Peyer's patch (tissue), 4 donors: ENCODE results near the gene MOB3B. TPM values are rescaled to one million over a fixed set of nuclear protein-coding genes. Genes with fewer than 3 reads are reported as not detected.

Experiments
- DNase-seq, 3 donors: peaks; one replicate each; pipeline ENCODE4 v3.0.0-alpha.2; 2017 to 2019
- H3K27ac ChIP-seq, 4 donors: fragments of 200-600 bp; sonication (generic); one replicate each; pipeline ENCODE4 v1.5.1; 2016 to 2019
- H3K27me3 ChIP-seq, 2 donors: fragments of 200-600 bp; sonication (generic); one replicate each; pipeline ENCODE4 v1.5.1; 2019
- H3K36me3 ChIP-seq, 3 donors: fragments of 200-600 bp; sonication (generic); one replicate each; pipeline ENCODE4 v1.5.1; 2016 to 2019
- H3K4me1 ChIP-seq, 4 donors: fragments of 200-600 bp; sonication (generic); one replicate each; pipeline ENCODE4 v1.5.1; 2016 to 2019
- H3K4me3 ChIP-seq, 4 donors: fragments of 200-600 bp; sonication (generic); 1 replicate in 3 of 4; 2 replicates in 1 of 4; pipeline ENCODE4 v1.5.1; 2016 to 2019; ENCODE audit warnings: mild to moderate bottlenecking in 1 of 4
- H3K9me3 ChIP-seq, 4 donors: fragments of 200-600 bp; sonication (generic); one replicate each; pipeline ENCODE4 v1.5.1; 2016 to 2019; ENCODE audit warnings: mild to moderate bottlenecking in 1 of 4
- POLR2A ChIP-seq, 2 donors: fragments of 450-650 bp; IDR thresholded peaks; one replicate each; pipeline ENCODE4 v1.5.1; 2017; ENCODE audit warnings: antibody characterized with exemption in 2 of 2, mild to moderate bottlenecking in 2 of 2, moderate library complexity in 2 of 2
- total RNA-seq, 4 donors: library from RNA; depleted of rRNA; stranded (reverse); fragments of >200 nt; gene quantifications; one replicate each; pipeline ENCODE4 v1.1.0, GENCODE V29; 2016
- TF ChIP-seq, protein P1 (sequence below), 6 experiments: fragments of 450-650 bp in 4 of 6; fragments of 200-600 bp in 2 of 6; sonication (generic) in 1 of 6; IDR thresholded peaks; one replicate each; pipeline ENCODE4 v1.5.1; 2017 to 2019; ENCODE audit warnings: antibody characterized with exemption in 6 of 6, mild to moderate bottlenecking in 3 of 6, moderate library complexity in 1 of 6

MOB3B gene
- total RNA-seq, 4 donors from 2014 or later, result 24.8 to 65.7 (median 36.4) TPM

DNA sequence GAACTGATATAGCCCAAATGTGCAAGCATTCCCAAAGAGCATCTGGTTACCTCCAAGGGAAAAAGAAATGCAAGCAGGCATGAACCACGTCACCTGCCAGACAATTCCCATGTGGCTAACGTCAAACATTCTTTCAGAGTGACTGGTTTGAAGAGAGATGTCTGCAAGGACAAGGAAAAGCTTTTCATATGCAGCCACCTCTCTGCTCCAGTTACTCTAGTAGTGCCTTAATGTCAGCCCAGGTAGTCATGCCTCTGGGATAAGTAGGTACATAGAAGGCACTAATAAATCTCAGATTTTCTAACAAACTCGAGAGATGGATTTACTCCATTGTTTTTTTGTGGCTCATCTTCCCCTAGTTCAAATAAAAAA is 102.4 kb downstream of the MOB3B start:
- Histone ChIP-seq H3K4me1 (peaks cover 0 to 11% (median 0%) of the 10 kb centered on the region in 4 donors), H3K27ac (no peak overlapping the region), H3K9me3 (no peaks in the 10 kb centered on the region), H3K36me3 (no peaks in the 10 kb centered on the region), H3K27me3 (no peaks in the 10 kb centered on the region), H3K4me3 (no peak overlapping the region)
- DNase-seq, result no peak
- TF ChIP-seq POLR2A (IDR thresholded peaks at IDR 0.05), result no peak
- TF ChIP-seq, protein P1, sequence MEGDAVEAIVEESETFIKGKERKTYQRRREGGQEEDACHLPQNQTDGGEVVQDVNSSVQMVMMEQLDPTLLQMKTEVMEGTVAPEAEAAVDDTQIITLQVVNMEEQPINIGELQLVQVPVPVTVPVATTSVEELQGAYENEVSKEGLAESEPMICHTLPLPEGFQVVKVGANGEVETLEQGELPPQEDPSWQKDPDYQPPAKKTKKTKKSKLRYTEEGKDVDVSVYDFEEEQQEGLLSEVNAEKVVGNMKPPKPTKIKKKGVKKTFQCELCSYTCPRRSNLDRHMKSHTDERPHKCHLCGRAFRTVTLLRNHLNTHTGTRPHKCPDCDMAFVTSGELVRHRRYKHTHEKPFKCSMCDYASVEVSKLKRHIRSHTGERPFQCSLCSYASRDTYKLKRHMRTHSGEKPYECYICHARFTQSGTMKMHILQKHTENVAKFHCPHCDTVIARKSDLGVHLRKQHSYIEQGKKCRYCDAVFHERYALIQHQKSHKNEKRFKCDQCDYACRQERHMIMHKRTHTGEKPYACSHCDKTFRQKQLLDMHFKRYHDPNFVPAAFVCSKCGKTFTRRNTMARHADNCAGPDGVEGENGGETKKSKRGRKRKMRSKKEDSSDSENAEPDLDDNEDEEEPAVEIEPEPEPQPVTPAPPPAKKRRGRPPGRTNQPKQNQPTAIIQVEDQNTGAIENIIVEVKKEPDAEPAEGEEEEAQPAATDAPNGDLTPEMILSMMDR (IDR thresholded peaks at IDR 0.05), result no peak

DNA sequence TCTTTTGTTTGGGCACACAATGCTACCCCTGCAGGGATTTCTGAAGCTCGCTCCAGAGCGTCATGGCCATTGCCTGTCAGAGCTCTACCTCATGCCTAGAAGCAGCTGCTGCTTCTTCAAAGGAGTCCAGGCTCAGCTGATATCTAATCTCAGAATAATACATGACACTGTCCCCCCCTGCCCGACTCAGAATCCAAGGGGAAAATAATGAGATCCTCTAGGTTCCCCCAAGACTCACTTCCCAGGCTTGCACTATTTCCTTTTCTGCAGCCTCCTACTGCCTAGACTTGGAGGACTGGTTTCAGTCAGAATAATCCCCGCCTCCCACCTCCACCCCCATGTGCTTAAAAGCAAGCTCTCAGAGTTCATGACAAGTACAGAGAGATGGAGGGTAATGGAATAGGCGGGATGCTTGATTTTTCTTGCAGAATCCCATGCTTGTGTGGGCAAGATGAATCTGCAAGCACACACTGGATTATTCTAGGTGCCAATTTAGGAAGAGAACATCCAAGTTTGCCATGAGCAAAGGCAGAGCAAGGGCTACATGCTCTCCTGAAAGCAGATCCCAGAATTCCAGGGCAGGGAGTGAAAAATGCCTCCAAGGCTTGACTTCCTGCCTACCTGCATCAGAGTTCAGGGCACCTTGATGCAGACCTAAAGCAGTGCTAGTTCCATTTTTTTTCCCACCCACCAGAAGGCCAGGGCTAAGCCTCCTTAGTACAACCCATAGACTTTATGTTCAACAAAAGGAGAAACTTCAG is 102.9 kb downstream of the MOB3B start:
- no peak for DNase-seq
- no peaks in the 10 kb centered on the region for H3K27me3 ChIP-seq
- H3K9me3 ChIP-seq, result no peaks in the 10 kb centered on the region
- peaks cover 0 to 5% (median 0%) of the 10 kb centered on the region in 4 donors for H3K4me1 ChIP-seq
- TF ChIP-seq, protein P1 (IDR thresholded peaks at IDR 0.05), result no peak
- H3K4me3 ChIP-seq, result no peak overlapping the region
- H3K36me3 ChIP-seq, result no peaks in the 10 kb centered on the region
- H3K27ac ChIP-seq, result no peak overlapping the region

DNA sequence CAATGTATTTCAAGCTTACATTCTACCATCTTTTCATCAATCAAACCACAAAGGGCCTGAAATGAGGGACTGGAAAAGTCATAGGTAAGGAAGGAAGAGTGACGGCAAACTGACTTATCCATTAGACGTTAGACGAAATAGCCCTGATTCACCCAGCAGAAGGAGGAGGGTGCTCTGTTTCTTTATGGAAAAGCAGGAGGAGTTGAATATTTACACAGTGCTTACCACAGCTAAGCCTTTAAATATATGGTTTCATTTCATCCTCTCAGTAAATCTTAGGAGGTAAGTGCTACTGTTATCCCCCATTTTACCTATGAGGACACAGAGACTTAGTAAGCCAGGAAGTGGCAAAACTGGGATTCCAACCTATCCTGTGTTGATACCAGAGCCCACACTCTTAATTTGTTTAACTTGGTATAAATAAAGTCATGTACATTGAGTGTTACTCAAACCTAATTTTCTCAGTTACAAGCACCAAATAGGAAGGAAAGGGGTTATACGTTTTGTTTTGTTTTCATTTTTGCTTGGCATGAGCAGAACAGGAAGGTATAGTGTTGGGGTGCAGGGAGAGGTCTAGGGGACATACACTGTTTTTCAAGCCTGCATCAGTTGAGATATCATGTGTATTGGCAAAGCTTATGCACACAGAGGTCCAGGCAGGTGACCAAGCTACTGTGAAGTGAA is 103.6 kb downstream of the MOB3B start:
- TF ChIP-seq, protein P1 (IDR thresholded peaks at IDR 0.05), result no peak
- no peak for TF ChIP-seq POLR2A (IDR thresholded peaks at IDR 0.05)
- Histone ChIP-seq H3K9me3 (no peaks in the 10 kb centered on the region), H3K4me1 (peaks cover 0 to 5% (median 0%) of the 10 kb centered on the region in 4 donors), H3K27ac (no peak overlapping the region), H3K27me3 (no peaks in the 10 kb centered on the region), H3K36me3 (no peaks in the 10 kb centered on the region), H3K4me3 (no peak overlapping the region)
- no peak for DNase-seq

DNA sequence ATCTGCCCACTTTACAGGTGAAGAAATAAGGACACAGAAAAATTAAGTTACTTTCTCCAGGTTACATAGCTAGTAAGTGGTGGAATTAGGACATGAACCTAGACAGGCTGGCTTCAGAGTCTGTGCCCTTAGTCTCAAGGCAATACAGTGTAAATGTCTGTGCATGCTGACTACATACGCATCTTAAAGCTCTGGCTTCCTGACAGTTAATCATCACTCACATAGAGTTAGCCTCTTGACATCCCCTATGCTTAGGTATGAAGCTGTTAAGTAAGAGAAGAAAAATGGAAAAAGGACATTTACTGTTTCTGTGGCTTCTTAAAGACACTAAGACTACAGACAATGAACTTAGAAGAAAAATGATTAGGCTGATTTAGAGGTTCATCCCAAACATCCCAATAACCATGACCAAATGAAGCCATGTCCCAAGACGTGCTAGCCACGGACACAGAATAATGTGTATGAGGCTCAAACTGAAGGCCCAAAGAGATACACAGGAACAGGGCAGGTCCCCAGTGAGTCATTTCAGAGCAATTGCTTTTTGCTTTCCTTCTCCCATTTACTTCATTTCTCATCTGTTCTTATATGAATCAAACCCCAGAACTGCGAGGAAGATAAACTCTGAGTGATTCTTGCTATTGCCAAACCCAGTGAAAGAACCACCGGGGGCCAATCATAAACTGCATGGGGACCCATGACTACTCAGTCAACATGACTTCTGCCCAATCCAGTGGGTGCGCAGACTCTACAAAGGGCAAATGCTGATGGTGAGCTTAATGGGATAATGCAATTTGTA is 105.5 kb downstream of the MOB3B start:
- Histone ChIP-seq H3K9me3 (no peaks in the 10 kb centered on the region), H3K4me3 (no peak overlapping the region), H3K4me1 (peaks cover 0 to 5% (median 0%) of the 10 kb centered on the region in 4 donors), H3K36me3 (no peaks in the 10 kb centered on the region), H3K27me3 (no peaks in the 10 kb centered on the region), H3K27ac (no peak overlapping the region)
- TF ChIP-seq, protein P1 (IDR thresholded peaks at IDR 0.05), result no peak
- DNase-seq, result no peak

DNA sequence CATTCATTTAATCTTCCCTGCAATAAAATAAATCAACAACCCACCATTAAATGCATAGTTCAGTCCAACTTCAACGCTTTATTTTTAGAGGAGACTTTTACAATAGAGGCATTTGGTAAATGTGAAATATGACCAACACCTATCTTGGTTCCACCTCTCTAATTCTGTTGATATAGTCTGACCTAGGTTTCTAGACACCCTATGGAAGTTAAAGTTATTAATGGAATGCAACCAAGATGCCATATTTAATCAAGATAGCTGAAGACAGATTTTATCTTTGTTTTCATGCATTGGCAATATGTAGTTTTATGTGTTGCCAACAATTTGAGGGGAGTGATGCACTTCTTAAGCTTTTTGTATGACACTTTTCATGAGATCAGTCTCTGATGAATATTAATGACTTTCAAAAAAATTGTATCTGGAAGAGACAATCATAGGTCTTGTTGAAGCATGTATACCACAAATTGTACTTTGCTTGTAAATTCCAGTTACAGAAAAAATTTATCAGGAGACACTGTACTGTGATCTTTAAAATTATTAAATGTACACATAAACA is 107.3 kb downstream of the MOB3B start:
- no peak overlapping the region for H3K4me3 ChIP-seq
- H3K4me1 ChIP-seq, result peaks cover 0 to 5% (median 0%) of the 10 kb centered on the region in 4 donors
- H3K27me3 ChIP-seq, result no peaks in the 10 kb centered on the region
- H3K9me3 ChIP-seq, result no peaks in the 10 kb centered on the region
- no peak for TF ChIP-seq POLR2A (IDR thresholded peaks at IDR 0.05)
- TF ChIP-seq, protein P1 (IDR thresholded peaks at IDR 0.05), result no peak
- no peak for DNase-seq
- no peak overlapping the region for H3K27ac ChIP-seq
- no peaks in the 10 kb centered on the region for H3K36me3 ChIP-seq
